HTERT RPE-1 (cell line): Measurements from ENCODE around the gene FADS6.

ENCODE experiments used
- in situ Hi-C: fragments of 300-500 bp; cut with MboI; formaldehyde crosslinking; loops from 4 replicates; pipeline ENCODE4 v1.14.3; 2020; ENCODE audit warnings: low sequenced_read_pairs

FADS6 gene

DNA sequence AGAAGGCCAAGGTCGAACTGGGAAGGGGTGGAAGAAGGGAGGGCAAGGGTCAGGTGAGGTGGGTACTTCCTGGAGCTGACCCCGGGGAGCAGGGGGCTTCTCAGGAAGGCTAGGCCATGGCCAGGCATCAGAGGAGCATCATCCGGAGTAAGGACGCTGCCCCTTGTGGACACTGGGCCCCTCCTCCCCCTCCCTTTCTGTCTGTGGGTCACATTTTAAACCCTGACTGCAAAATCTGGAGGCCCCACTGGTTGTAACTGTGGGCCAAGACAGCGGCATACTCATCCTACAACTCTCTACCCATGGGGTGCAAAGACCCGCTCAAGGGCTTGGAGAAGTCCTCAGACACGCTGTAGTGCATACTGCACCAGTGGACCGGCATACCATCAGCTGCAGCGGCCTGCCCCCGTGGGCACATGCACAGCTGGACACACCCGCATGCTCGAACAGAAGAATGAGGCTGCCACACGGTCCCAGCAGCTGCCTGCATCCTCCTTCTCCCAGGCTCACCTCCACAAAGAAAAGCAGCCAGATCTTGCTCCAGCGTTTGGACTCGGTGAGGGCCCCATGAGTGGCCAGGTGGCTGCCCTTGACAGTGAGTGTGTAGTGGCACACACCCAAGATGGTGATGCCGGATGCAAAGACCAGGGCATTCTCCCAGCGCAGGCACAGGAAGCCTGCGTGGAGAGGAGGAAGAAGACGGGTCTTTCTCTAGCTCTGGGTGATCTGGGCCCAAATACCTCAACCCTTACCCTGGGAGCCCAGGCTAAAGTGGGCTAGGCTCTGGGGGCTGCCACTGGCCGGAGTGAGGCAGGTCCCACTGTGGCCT lies 1.2 kb downstream of the FADS6 start:
- in situ Hi-C loops = no loop called here

DNA sequence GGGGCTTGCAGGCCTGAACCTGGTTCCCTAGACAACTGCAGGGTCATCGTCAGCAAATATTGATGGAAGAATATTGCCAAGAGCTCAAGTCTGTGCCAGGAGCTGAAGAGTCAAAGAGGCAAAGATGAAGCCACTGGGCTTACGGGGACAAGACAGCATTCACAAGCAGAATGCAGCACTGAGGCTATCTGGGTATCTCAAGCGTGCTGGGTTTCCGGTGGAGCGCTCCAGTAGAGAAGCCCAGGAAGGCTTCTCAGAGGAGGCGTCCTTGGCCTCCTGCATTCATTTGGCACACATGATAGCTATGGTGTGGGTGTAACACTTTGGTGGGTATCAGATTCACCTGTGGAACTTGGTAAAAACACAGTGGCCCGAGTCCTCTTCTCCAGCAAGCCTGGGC lies 2.9 kb downstream of the FADS6 start:
- in situ Hi-C loops = no loop called here

GRCh38 chr17:74888469-74888868 lies 5.0 kb downstream of the FADS6 start:
- in situ Hi-C loops = no loop called here

- in situ Hi-C loops = no loop called here
Observed at GRCh38 chr17:74883241-74883745, 10.1 kb downstream of the FADS6 start.

DNA sequence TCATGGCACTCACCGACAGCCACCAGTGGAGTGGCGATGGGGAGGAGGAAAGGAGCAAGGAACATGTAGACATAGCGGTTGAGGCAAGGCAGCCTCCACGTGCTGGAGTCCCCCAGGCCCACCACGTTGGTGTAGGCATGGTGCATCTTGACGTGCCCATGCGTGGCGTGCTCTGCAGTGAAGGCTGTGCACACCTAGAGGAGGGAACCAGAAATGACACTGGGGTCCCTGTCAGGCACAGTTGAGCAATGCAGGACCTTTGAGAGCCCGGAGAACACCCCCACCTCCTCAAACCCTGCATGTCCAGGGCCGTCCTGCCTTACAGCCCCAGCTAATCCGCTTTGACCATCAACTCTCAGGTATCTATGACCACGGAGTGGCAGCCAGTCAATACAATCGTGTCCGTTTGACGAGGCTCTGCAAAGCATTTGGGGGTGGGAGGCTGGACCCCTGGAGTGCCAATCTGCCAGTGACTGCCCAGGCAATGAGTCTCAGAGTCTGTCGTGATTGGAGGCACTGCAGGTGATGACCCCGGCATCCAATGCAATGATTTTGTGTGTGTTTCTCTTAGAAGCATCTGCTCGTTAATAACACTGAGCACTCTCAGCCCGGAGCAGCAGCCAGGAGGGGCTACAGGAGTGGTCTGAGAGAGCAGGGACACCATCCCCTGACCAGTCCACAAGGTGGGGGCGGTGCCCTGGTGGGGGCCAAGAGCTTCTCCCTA lies 10.8 kb downstream of the FADS6 start:
- in situ Hi-C loops = no loop called here

GRCh38 chr17:74881073-74881472 lies 12.4 kb downstream of the FADS6 start:
- in situ Hi-C loops = no loop called here

DNA sequence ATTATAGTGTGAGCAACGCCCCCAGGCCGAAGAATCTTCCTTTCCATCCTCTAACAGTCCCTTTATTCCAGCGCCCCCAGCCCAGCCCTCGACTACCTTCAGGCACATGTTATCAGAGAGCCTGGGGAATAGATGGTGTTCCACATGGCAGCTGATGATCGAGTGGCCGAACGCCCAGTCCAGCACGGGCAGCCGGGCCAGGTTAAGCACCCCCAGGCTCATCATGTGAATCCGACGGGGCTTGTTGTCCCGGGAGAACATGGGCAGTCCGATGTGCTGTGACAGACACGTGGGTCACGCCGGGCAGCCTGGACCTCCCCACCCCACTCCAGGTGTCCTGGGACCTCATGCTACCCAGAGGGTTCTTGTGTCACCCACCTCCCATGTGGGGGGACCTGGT lies 14.1 kb downstream of the FADS6 start:
- in situ Hi-C loops = no loop called here

- in situ Hi-C loops = no loop called here
Observed at GRCh38 chr17:74878658-74879057, 14.8 kb downstream of the FADS6 start.

DNA sequence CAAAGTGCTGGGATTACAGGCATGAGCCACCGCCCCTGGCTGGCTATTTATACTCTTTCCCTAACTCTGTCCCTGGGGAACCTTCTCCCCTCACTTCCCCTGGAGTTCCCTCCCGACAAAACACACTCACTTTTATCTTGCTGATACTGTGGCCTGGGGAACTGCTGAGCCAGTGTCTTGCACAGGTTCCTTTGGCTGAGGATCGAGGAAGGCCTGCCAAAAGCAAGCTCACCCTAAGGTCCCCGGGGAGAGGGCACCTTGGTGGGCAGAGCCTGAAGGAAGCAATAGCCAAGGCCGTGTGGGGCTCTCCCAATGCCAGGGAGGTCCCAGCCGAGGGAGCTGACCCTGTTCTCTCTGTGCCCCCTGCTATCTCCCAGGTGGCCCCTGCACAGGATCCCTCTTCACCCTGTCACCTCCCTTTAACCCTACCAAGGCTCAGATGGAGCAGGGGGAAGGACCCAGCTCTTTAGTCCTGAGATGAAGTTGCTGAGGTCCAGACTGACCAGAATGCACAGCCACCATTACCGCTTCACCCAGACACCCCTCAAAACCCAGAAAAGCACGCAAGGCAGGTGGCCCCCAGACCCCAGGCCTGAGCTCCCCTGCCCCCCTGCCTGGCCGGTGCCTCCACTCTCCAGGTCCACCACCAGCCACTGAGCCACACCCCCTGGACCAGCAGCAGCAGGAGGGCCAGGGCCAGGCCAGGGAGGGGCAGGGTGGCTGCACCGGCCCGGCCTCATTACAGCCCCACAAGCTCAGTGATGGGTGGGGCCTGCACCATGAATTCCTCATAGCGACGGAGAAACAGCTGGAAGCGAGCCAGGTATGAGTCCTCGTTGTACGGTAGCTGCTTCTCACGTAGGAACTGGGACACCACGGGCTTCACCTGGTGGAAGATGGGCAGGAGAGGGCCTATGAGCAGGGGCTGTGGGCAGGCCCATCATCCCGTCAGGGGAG lies 15.6 kb downstream of the FADS6 start:
- in situ Hi-C loops = no loop called here

DNA sequence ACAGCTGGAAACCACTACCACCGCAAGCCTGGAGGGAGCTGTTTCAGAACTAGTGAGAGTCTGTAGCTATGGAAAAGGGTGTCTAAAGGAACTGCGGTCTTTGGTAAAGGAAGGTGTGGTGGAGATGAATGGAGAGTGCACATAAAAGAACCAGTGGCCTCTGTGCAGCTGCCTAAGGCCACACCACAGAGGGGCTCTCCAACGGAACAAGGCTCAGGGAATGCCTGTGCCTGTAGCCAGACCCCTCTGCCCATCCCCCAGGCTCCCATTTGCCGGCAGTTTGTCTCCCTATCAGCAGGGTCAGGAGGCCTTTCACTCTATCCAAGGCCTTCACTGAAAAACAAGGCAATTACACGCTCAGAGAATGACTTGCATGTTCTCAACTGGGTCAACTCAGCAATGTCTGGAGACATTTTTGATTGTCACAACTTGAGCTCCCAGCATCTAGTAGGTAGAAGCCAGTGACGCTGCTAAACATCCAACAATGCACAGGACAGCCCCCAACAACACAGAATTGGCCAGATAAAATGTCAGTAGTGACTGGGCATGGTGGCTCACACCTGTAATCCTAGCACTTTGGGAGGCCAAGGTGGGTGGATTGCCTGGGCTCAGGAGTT lies 17.3 kb downstream of the FADS6 start:
- in situ Hi-C loops = no loop called here

GRCh38 chr17:74875155-74875976 lies 18.1 kb downstream of the FADS6 start:
- in situ Hi-C loops = no loop called here

- in situ Hi-C loops = no loop called here
Observed at GRCh38 chr17:74874615-74875037, 18.8 kb downstream of the FADS6 start.

GRCh38 chr17:74873874-74874614 lies 19.4 kb downstream of the FADS6 start:
- in situ Hi-C loops = no loop called here

DNA sequence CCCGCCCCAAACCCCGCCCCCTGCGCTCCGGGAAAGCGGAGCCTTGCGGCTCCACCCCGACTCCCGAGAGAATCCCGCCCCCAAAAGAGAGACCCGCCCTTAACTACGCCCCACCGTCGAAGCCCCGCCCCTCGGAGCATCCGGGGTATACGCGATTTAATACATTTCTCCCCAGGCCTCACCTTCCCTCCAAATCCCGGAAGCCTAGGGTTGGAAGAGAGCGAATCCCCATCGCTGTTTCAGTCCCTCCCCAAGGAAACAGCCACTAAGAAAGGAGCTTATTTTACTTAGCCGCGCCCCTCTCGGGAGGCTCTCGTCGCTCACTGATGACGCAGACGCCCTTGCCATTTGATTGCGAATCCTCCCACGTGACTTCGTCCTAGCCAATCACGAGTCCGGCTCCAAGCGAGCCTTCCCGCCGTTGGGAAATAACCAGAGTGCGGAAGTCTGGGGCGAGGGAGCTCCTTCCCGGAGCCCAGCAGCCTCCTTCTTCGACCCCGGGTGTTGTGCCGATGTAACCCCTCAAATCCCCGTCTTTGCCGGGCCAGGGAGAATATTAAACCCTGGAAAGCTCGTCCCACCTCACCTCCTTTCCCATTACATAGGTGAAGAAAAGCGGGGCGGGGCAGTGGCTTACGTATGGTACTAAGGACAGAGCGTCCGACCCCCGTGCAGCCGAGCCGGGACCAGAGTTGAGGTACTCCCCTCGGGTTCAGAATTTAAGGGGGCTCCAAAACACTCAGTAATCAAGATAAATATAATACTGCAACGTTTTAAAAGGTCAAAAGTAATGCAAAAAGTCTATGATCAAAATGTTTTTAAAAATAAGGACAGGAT lies 20.2 kb downstream of the FADS6 start:
- in situ Hi-C loops = no loop called here

DNA sequence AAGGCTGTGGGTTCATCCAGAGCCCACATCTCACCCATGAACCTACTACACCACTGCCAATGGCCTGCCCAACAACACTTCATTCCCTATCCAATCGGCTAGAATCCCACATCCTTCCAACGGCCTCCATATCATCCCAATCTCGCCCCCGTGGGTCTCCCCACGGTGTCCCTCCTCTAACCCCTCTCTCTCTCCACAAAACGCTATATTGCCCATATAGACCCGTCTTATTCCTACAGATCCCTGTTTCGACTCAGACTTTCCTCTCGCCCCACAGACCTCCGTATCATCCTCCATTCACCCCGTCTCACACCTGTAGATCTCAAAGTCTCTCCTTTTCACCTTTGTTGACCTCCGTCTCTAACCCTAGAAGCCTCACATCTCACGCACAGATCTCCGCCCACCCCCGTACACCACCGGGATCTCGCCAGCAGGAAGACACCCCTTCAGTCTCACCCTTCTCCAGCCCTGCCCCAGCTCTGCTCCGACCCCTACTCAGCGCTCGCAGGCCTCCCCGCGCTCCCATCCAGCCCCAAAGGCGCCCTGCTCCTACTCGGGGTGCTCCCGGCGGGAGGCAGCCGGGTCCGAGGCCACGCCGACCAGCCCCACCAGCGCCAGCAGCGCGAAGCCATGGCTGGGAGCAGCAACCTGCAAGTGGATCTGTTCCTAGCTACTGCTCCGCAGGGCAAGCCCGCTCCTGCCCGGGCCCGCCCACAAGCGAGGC lies 21.0 kb downstream of the FADS6 start, which contains the start of gene FDXR:
Gene FDXR (minus strand): TSS at position 682 of the 724 bp plus-strand sequence. CDS start 50 bp downstream, at position 632.
- in situ Hi-C loops = no loop called here

DNA sequence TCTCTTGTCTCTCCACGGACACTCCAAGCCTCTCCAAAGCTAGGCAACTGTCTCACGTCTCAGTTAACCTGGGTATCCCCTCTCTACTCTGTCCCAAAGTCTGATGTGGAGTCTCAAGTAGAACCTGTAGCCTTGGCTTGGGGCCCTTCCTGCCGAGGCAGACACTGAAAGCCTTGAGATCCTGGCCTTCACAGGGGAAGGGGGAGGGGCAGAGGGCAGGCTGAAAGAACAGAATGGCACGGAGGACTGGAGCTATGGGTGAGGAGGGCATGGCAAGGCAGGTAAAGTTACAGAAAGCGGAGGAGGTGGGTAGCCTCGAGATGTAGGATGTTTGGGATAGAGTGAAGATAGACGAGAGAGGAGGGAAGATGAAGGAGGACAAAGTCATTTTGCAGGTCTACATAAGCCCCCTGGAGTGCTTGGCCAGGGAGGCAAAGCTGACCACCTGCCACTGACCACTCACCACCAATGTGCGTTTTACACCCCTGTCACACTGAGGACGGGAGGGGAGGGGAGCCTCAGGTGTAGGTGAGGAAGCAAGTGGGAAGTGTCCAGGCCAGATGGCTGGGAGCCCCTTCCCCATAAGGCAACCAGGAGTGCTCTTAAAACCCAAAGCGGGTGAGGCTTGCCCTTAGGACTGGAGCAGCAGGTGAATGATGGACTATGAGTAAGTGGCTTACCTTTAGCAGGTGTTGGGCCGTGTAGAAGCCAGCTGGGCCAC lies 21.9 kb downstream of the FADS6 start:
- in situ Hi-C loops = no loop called here

DNA sequence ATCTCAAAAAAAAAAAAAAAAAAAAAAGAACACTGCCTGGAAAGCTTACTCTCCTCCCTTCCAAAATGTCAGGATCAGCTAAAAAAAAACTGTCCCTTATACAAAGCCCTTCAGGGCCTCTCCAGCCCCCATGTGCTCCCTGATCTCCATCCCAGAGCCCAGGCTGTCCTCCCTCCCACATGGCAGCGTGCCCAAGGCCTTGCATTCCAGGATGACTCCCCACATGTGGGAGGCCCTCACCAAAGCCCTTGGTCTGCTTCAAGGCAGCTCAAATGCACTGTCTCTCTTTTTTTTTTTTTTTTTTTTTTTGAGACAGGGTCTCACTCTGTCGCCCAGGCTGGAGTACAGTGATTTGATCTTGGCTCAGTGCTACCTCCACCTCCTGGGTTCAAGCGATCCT lies 22.9 kb downstream of the FADS6 start:
- in situ Hi-C loops = no loop called here
